HG02798 (cell line): ENCODE measurements around the gene GRIK3.

Experiments
- ATAC-seq: cut with Tn5 transposase; IDR thresholded peaks from one replicate; pipeline ENCODE4 v1.9.1; 2021; ENCODE audit warnings: mild to moderate bottlenecking; ENCODE audit not compliant: unreplicated experiment, poor library complexity

The GRIK3 gene

GRCh38 chr1:36804669-36805314, 229.5 kb downstream of the GRIK3 start:
- no peak for ATAC-seq

- ATAC-seq, result no peak
Observed at GRCh38 chr1:36803868-36804570, 230.3 kb downstream of the GRIK3 start.

- ATAC-seq, result no peak
Observed at GRCh38 chr1:36802018-36802417, 232.3 kb downstream of the GRIK3 start.

GRCh38 chr1:36797761-36798160, 236.6 kb downstream of the GRIK3 start:
- ATAC-seq, result no peak

GRCh38 chr1:36796733-36797132, 237.6 kb downstream of the GRIK3 start:
- ATAC-seq, result no peak

- ATAC-seq, result no peak
Observed at GRCh38 chr1:36796106-36796590, 238.2 kb downstream of the GRIK3 start.

GRCh38 chr1:36794460-36794859, 239.9 kb downstream of the GRIK3 start:
- no peak for ATAC-seq

- no peak for ATAC-seq
Observed at GRCh38 chr1:36793452-36793851, 240.9 kb downstream of the GRIK3 start.

GRCh38 chr1:36792292-36792691, 242.0 kb downstream of the GRIK3 start:
- no peak for ATAC-seq

- no peak for ATAC-seq
Observed at GRCh38 chr1:36790191-36790590, 244.1 kb downstream of the GRIK3 start.

GRCh38 chr1:36789535-36789934, 244.8 kb downstream of the GRIK3 start:
- no peak for ATAC-seq

GRCh38 chr1:36787312-36787913, 246.9 kb downstream of the GRIK3 start:
- no peak for ATAC-seq

GRCh38 chr1:36786425-36786824, 247.9 kb downstream of the GRIK3 start:
- ATAC-seq, result no peak

- no peak for ATAC-seq
Observed at GRCh38 chr1:36784147-36784859, 250.0 kb downstream of the GRIK3 start.

- ATAC-seq, result no peak
Observed at GRCh38 chr1:36783475-36783874, 250.8 kb downstream of the GRIK3 start.

GRCh38 chr1:36782785-36783184, 251.5 kb downstream of the GRIK3 start:
- ATAC-seq, result no peak

GRCh38 chr1:36782085-36782484, 252.2 kb downstream of the GRIK3 start:
- ATAC-seq, result no peak

- ATAC-seq, result no peak
Observed at GRCh38 chr1:36781098-36781497, 253.2 kb downstream of the GRIK3 start.

GRCh38 chr1:36778740-36779139, 255.6 kb downstream of the GRIK3 start:
- no peak for ATAC-seq

- no peak for ATAC-seq
Observed at GRCh38 chr1:36776948-36777831, 257.1 kb downstream of the GRIK3 start.
